GM18508 (cell line): ENCODE data around the gene CLIC3.

ENCODE experiments used
- ATAC-seq: cut with Tn5 transposase; IDR thresholded peaks from one replicate; pipeline ENCODE4 v1.9.1; 2021; ENCODE audit warnings: moderate number of reproducible peaks; ENCODE audit not compliant: insufficient read depth, unreplicated experiment

The CLIC3 gene

GRCh38 chr9:136956604-136957003, 39.8 kb downstream of the CLIC3 start:
- ATAC-seq: no peak

- no peak for ATAC-seq
These were observed 40.4 kb downstream of the CLIC3 start for GRCh38 chr9:136955943-136956335.

GRCh38 chr9:136955202-136955942, 41.0 kb downstream of the CLIC3 start:
- no peak for ATAC-seq

GRCh38 chr9:136954270-136955083, 41.9 kb downstream of the CLIC3 start:
- no peak for ATAC-seq

GRCh38 chr9:136953771-136954269, 42.5 kb downstream of the CLIC3 start:
- no peak for ATAC-seq

GRCh38 chr9:136952876-136953770, 43.2 kb downstream of the CLIC3 start:
- ATAC-seq: no peak

- ATAC-seq: no peak
These were observed 44.0 kb downstream of the CLIC3 start for GRCh38 chr9:136952321-136952850.

GRCh38 chr9:136951541-136952320, 44.6 kb downstream of the CLIC3 start, which contains the start of gene LCN12:
TSS of gene LCN12 (plus strand) at chr9:136952273. CDS start at chr9:136952328, 55 bp downstream.
- no peak for ATAC-seq

- ATAC-seq: no peak
These were observed 45.6 kb downstream of the CLIC3 start for GRCh38 chr9:136950656-136951276.

GRCh38 chr9:136949817-136950655, 46.3 kb downstream of the CLIC3 start:
- ATAC-seq: no peak

GRCh38 chr9:136949239-136949816, 47.0 kb downstream of the CLIC3 start:
- no peak for ATAC-seq

- no peak for ATAC-seq
These were observed 48.3 kb downstream of the CLIC3 start for GRCh38 chr9:136947955-136948510.

GRCh38 chr9:136947028-136947891, 49.1 kb downstream of the CLIC3 start:
- no peak for ATAC-seq

- ATAC-seq: no peak
These were observed 49.9 kb downstream of the CLIC3 start for GRCh38 chr9:136946228-136947027.

GRCh38 chr9:136945333-136946227, 50.8 kb downstream of the CLIC3 start:
- no peak for ATAC-seq
